H1 (cell line): Measurements from ENCODE around the gene SARS2. TPM values are rescaled to one million over a fixed set of nuclear protein-coding genes. Genes with fewer than 3 reads are reported as not detected.

Source experiments
- CEBPB ChIP-seq: IDR thresholded peaks from 2 replicates; pipeline ENCODE4 v1.6.1; 2012; ENCODE audit warnings: low read depth, low read length
- HDAC2 ChIP-seq, 2 experiments: fragments of 300-600 bp in 1 of 2; sonication (generic) in 1 of 2; IDR thresholded peaks; 2 replicates each; pipeline ENCODE4 v1.6.1; 2011 to 2012; ENCODE audit warnings: low read depth in 2 of 2, low read length in 2 of 2, mild to moderate bottlenecking in 2 of 2, moderate library complexity in 2 of 2, borderline replicate concordance in 1 of 2, inconsistent platforms in 1 of 2
- RBBP5 ChIP-seq: IDR thresholded peaks from 2 replicates; pipeline ENCODE4 v1.7.1; 2012; ENCODE audit warnings: low read depth, mild to moderate bottlenecking, inconsistent platforms, low read length, moderate library complexity, borderline replicate concordance
- polyA plus RNA-seq, 7 experiments: library from polyadenylated mRNA; depleted of rRNA in 3 of 7; stranded (reverse) in 5 of 7; unstranded in 2 of 7; fragments of >200 nt in 5 of 7; fragments of 200-250 nt in 2 of 7; gene quantifications; 1 replicate in 5 of 7; 2 replicates in 1 of 7; 4 replicates in 1 of 7; pipeline versions ENCODE4 v1.2.1 to v1.2.3, GENCODE V29; 2011 to 2013; ENCODE audit warnings: missing spikeins in 2 of 7, mixed read lengths in 2 of 7
- total RNA-seq: library from RNA; stranded (reverse); fragmentation: NEBNext Ultra II Directional; extraction: Animal tissue kit (Norgen Biotek cat#: 25700); gene quantifications from 2 replicates; pipeline ENCODE4 v1.2.1, GENCODE V29; 2021

Gene SARS2
- total and polyA plus RNA-seq, 2 of the 8 experiments (the other 6 are each of a cell fraction or from before 2014, with no cell fraction given) = 68.0 to 102 TPM

GRCh38 chr19:38946229-38947010 lies 15.9 kb upstream of the SARS2 start (continued):
- no peak for TF ChIP-seq CEBPB
- no peak for TF ChIP-seq HDAC2 (IDR thresholded peaks at IDR 0.05; ENCODE audit: borderline replicate concordance in 1 of 2, low read depth in 2 of 2, low read length in 2 of 2)
- TF ChIP-seq RBBP5 = no peak
